HG03469 (cell line): ENCODE data around the gene PGF.
"Not testable (repeated sequence)": the region's sequence is repeated elsewhere in the genome, so short reads cannot be mapped to it uniquely, and the experiment has no call there.

Source experiments
- ATAC-seq: cut with Tn5 transposase; IDR thresholded peaks from one replicate; pipeline ENCODE4 v1.9.1; 2021; ENCODE audit warnings: mild to moderate bottlenecking, moderate library complexity, moderate number of reproducible peaks; ENCODE audit not compliant: unreplicated experiment

Gene PGF

DNA sequence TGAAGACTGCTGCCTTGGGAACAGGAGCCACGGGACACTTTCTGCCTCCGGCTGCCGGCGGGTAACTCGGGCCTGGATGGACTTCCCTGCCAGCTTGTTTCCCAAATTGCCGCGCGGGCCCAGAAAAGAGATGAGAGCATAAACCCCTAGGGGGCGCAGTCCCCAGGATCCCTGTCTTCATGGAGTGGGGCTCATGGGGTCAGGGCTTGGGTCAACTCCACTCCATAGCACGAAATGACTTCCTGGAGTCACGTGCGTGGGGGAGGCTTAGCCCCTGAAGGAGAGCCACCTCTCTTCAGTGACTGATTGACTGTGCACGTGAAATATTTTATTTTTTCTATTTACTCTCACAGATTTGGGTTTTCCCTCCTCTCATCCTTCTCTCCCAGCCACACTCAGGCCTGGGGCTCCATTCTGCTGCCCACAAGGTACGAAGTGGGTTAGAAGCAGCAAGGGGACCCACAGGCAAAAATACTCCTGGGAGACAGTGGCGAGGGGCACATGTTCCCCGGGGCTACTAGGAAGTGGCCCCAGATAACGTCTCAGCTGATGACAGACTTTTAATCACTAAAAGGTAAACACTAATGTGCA lies 10.0 kb downstream of the PGF start:
- no peak for ATAC-seq

DNA sequence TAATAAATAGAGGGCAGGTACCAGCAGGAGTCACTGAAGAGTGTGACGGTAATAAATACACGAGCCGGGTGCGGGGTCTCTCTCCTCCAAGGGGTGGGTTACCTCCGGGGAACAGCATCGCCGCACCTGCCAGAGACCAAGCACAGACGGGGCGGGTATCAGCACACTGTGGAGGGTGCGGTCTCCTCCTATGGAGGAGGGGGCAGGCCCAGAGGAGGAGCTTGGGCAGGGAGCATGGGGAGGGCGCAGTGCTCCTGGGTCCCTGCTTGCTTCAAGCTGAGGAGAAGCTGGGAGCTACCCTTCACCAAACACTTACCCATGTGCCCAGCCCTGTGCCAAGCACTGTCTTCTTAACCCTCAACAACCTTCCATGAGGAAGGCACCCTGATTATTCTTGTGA lies 12.8 kb downstream of the PGF start:
- ATAC-seq, result no peak

DNA sequence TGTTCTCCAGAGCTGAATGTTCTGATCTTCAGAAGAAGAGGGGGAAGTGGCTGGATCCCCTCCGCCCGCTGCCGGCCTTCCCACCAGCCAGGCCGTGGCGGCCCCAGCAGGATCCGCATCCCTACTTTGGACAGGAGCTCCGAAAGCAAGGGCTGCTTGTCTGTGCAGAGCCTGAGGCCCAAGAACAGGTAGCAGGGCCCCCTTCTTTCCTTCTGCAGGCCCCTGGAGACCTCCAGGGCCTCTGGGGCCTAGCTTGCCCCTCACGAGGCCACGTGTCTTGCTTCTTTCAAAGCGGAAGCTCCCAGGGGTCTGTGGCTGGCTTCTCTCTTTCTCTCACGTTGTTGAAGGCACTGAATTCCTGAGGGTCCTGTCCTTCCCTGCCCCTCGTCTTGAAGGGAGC lies 13.2 kb downstream of the PGF start:
- no peak for ATAC-seq

DNA sequence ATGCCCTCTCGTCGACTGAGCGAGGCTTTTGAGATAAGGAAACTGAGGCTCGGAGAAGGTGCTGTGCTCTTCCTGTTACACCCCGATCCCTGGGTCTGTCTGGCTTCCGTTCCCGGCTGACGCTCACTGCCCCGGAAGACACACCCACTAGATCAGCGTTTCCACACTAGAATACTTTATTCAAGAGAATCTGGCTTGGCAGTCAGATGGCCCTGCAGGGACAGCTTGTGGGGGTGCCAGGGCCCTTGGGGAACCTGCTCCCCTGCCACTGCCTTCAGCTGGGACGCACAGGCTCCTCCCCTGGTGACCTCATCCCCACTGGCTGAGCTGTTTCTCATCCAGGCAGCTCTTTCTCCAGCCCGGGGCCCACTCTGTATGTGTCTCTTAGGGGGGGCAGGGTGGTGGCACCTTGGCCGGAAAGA lies 13.7 kb downstream of the PGF start:
- ATAC-seq, result no peak

DNA sequence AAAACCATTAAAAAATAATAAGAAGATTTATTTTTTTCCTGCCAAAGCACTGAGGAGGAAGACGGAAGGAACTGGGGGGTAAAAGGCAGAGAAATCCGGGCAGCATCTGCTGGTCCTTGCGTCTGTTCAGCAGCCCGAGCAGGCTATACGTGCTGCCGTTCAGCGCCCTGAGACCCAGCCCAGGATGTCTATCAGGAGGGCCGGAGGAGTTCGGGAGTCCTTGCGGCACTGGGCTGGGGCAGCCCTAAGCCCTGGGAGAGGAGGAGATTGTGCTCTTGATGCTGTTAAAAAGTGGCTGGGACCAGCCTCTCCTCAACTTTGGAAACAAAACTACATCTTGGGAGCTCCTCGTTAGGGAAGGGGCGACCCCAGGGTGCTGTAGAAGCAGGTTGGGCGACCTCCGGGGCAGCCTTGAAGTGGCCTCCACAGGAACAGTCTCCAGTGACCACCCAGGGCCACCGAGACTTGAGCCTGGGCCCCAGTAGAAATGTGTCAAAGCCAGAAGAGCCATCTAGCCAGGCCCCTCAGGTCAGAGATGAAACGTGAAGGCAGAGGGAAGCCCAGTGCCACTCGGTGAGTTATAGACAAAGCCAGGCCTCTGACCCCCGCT lies 14.3 kb downstream of the PGF start:
- ATAC-seq, result no peak

DNA sequence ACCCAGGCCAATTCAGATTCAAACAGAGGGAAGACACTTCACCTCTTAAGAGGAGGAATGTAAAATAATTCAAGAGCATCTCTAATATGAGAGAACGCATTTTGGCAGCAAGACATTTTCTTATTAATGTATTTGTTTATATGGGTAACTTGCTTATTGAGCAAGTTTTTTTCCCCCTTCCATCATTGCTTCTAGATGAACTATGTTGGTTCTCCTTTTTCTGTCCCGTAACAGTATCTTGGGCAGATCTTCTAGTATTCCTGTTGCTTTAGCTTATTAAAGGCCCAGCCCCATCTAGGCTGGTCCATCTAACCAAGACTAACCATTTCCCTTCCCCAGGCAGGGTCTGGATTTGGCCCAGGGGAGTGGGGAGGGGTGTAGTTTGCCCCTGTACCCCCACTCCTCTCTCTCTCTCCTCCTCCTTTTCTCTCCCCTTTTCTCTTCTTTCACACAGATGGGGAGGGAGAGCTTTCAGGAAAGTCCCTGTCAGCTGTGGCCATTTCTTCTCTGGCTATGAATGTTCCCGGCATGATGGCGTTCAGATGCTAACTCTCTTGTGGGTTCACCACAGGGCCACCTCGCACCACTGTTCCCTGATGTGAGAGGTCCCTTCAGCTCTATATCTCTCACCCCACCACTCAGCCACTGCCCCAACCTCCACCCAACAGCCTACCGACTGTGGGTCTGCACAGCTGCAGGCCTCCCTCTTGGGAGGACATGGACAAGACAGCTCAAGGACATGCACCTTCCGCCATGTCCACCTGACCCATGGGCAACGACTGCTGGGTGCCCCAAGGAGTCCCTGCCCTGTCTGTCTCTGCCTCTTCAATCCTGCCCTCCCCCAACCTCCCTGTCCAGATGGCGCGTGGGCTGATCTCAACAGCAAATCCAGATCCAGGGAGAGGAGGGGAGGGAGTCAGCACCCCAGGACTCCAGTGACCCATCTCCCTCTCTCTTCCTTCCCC lies 16.6 kb downstream of the PGF start:
- ATAC-seq, result no peak

DNA sequence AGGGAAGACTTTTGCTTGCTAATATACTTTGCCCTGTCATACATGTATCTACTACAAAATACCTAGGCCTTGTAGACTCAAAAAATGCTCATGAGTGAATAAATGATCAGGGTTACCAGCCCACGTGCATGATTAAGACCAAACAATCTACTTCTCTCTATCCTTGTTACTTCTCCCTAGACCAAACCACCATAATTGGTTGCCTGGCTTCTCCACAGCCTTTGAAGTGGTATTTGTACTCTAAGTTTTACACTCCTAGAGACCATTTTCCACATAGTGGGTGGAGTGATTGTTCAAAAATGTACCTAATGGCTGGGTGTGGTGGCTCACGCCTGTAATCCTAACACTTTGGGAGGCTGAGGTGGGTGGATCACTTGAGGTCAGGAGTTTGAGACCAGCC lies 18.2 kb downstream of the PGF start:
- no peak for ATAC-seq

DNA sequence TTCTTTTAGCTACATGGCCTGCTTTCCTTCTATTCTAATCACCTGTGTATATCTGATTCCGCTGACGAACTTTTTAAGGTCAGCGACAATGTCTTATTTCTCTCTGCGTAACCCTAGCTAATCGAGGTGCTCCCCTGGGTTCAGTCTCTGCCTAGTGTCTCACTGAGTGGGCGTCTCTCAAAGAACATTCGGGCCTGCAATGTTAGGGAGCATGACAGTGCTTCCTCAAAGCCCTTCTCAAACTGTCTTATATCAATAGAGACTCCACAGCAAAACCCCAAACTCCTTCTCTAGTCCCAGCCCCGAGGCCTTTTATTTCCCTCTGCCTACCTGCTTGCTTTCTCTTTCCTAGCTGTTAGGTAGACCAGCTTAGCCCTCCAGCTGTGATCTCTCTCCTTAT lies 18.7 kb downstream of the PGF start:
- ATAC-seq, result no peak

DNA sequence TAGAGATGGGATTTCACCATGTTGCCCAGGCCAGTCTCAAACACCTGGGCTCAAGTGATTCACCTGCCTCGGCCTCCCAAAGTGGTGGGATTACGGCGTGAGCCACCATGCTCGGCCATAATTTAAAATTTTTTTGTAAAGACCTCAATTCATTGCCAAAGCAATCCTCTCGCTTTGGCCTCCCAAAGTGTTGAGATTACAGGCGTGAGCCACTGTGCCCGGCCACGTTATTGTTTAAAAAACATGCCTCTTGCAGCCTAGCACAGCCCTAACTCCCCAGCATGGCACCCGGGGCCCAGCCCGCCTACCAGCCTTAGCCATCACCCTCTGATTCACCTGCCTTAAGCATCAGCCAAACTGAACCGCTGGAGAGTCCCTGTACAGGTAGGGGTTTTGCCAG lies 19.2 kb downstream of the PGF start:
- no peak for ATAC-seq

DNA sequence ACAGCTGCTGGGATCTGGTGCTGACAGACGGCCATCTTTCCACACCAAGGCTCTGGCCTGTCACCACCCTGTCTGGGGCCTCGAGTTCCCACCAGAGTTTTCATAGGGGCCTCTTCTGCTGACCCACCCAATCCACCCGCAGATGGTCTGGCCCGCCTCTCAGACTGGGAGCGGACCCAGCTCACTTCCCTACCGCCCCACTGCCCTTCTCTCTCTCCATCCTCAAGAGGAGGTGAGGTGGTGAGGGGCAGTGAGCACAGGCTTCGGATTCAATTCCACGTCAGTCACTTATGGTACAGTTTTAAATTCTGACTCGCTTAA lies 20.1 kb downstream of the PGF start:
- ATAC-seq, result no peak

DNA sequence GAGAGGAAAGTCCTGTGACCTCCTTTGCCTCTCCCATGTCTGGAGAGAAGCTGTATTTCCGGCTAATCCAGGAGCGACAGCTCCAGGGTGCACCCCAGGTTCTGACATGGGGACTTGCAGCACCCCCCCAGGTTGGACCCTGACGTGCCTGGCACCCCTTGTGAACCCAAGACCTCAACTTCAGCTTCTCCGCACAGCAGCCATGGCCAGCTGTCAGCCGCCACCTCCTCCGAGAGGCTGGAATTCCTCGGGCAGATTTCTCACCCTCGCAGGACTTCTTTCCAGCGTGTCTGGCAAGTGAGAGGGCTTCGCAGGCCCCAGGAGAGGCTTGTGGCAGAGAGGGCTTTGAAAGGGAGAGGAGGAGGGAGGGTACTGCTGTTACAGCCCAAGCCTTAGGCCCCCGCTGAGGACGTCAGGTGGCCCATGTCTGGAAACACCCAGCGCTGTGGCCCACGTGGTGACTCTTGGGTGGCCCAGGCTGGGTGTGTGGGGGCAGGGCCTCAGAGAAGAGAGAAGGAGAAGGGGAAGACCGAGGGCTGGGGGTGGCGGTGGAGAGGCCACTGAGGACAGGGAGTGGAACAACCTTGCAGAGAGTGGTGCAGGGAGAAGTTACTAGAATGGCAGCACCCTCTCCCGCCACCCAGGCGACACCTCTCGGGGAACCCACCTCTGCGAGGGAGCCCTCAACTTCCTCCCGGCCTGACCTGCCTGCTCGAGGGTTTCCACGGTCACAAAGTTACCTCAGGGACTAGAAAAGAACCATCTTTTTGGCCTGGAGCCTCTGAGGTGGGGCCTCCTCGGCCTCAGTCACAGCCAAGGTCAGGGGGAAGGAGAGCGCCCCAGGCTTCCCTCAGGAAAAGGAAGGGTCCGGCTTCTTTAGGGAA lies 20.7 kb downstream of the PGF start:
- ATAC-seq, result no peak

DNA sequence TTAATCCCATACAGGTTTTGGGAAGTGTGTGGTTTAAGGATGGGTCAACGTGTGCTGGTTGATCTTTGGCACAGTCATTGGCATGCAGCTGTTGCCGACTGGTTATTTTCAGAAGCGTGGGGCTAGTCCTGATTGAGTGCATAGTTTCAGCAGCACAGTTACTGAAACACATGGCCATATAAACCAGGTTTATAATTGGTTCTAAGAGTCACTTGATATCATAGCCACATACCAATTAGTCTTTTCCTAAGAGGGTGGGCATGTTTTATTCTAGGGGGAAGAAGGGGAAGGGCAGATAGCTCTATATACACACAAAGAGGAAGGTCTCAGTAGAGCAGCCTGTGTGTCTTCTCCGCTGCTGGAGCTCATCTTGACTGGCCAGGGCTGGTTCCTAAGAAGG lies 21.4 kb downstream of the PGF start:
- ATAC-seq, result no peak

DNA sequence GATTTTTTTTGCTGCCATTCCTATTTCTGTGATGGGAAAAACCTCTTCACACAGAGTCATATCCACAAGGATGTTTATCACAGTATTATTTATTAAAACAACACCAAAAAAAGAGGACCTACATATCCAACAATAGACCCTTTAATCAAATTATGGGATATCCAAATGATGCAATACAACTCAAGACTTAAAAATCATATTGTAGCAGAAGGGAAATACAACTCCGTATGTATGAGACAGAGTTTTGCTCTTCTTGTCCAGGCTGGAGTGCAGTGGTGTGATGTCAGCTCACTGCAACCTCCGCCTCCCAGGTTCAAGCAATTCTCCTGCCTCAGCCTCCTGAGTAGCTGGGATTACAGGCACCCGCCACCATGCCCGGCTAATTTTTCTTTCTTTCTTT lies 22.5 kb downstream of the PGF start:
- ATAC-seq, result not testable (repeated sequence)

DNA sequence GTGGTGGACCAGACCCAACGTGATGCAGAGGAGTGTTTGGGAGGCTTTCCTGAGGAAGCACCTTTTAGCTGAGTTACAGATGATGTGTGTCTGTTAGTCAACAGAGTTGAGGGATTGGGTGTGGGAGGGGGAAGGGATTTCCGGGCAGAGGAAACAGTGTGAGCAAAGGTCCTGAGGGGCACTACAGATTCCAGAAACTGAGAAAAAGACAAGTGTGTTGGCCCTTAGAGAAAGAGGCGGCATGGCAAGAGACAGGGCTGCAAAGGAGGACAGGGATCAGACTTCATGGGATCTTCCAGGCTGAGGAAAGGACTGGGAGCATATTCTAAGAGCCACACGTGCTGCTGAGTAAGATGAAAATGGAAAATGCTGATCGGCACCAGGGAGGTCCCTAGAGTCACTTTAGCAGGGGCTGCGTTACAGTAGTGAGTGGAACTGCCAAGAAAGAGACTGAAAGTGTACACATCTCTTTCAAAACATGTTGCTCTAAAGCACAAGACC lies 22.9 kb downstream of the PGF start:
- no peak for ATAC-seq

DNA sequence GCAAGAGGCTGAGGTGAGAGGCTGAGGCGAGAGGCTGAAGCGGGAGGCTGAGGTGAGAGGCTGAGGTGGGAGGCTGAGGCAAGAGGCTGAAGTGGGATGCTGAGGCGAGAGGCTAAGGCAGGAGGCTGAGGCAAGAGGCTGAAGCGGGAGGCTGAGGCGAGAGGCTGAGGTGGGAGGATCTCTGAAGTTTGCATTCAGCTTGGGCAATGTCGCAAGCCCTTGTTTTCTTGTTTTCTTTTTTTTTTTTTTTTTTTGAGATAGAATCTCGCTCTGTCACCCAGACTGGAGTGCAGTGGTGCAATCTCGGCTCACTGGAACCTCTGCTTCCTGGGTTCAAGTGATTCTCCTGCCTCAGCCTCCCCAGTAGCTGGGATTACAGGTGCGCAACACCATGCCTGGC lies 23.7 kb downstream of the PGF start:
- ATAC-seq, result not testable (repeated sequence)

DNA sequence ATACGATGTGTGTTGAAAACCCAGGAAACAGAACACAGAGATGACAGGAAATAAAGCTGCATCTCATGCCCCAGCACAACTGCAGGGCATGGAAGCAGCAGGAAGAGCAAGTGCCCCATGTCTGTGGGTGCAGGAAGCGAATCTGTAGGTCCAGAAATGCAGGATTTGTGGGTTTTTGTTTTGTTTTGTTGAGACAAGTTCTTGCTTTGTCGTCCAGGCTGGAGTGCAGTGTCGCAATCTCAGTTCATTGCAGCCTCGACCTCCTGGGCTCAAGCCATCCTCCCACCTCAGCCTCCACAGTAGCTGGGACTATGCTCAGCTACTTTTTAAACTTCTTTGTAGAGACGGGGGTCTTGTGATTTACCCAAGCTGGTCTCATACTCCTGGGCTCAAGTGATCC lies 26.2 kb downstream of the PGF start:
- no peak for ATAC-seq

DNA sequence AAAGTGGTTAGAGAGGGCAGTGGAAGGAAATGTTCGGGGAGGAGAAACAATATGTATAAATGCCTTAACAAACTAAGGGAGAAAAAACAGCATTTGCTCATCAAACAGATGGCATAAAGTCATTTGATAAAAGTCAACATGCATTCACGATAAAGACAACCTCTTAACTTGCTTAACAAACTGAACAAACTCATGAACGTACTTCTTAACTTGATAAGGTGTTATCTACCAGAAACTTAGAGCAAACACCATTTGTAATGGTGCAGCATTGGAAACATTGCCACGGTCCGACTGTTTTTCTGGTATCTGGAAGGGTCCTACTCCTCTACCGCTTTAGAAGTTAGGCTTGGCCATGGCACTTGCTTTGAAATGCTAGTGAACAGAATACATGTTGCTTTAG lies 28.2 kb downstream of the PGF start:
- no peak for ATAC-seq

DNA sequence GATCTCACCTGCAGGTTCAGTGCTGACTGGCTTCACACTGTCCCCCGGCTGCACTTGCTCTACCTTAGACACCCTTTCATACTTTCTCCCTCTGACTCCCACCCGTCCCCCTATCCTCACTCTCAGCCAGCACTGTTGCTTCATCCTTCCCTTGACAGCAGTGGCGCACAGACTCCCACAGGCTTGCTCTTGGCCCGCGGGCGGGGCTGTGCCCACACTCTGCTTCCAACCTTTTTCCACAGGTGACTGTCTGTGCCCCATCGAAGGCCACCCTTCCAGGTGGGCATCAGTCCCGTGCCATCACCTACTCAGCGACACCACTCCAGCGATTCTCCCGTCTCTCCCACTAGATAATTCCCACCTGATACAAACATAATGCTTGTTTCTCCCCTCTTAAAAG lies 31.3 kb downstream of the PGF start:
- ATAC-seq, result no peak

DNA sequence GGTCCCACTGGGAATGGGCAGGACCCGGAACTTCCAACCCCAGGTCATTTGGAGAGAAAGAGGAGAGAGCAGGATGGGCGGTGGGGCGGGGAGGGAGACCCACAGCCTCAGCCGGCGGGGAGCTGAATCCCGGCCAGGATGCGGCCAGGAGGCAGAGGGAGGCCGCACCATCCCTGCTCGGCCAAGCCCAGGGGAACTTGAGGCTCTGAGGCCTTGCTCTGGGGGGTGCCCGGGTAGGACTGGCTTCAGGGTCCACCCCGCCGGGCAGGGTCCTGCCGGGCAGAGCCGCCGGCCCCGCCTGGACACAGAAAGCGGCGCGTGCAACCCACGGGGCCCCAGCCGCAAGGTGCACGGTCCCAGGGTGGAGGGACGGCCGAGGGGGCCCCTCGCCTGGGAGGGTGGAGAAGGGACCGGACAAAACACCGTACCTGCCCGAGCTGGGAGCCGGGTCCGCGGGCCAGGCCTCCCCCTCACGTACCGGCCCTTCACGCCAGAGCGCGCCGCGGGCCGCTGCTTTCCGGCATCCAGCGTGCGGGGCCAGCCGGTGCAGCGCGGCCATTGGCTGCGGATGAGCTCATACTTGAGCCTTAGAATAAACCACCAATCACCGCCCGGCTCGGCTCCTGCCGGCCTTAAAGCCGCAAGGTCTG lies 32.5 kb downstream of the PGF start, which contains the start of gene RPS6KL1:
Gene RPS6KL1 (minus strand): TSS at position 509 of the 650 bp plus-strand sequence. CDS start 1,719 bp downstream, outside the sequence.
- peak; percentile 60 for ATAC-seq

DNA sequence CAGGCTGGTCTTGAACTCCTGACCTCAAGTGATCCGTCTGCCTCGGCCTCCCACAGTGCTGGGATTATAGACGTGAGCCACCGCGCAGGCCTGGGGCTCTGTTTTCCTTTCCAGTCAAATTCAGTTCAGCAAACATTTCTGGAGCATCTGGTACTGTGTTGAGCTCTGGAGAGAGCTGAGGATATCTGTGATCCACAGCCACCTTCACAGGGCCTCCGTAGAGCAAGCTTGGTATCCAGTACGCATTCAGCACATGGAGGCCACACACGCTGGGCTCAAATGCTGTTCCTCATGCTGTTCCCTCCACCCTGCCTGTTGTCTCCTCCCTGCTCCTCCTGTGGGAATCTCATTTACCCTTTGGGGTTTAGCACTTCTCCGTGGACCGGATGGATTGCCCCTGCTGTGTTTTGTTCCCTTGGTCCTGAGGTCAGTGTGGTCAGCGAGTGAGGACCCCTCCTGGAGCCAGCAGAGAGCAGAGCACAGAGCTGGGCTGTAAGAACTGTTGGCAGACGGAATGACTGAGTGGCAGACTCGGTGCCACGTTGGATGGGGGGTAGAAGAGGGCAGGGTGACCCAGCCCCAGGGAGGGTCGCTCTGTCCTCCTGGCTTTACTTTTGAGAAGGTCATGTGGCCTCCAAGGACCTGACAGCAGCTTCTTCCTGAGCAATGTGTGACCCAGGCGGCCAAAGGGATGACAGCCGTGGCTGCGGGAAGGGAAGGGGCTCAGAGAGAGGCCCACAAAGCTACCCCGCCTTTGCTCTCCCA lies 33.2 kb downstream of the PGF start:
- no peak for ATAC-seq
